ENCODE results near the gene KCND3. TPM values are rescaled to one million over a fixed set of nuclear protein-coding genes. Genes with fewer than 3 reads are reported as not detected.

KCND3 gene
- total RNA-seq, 1 donor from 2014 or later, result 0.43 TPM

DNA sequence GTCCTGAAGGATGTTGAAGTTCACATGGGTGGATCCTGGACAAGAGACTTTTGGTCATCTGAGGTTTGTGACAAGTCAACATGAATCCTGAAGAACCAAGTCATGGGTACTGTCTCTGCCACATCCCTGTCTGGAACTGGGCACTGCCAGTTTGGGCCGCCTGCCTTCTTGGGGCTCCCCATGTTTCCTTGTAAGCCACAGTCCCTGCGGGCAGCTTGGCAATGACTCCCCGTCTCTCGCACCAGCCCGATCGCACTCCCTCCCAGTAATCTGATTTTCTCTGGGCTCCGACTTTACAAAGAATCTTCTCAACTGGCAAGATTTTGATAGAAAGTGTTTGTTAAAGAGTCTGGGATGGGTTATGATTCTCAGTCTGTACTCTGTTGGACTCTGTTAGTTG lies 153.4 kb downstream of the KCND3 start:
- Histone ChIP-seq H3K9me3 (ENCODE audit: insufficient read depth, low read depth, low read length) (no peaks in the 10 kb centered on the region), H3K79me2 (ENCODE audit: insufficient read depth, low read length) (no peaks in the 10 kb centered on the region), H3K4me3 (ENCODE audit: insufficient read depth, low read depth, low read length) (no peak overlapping the region), H3K4me2 (ENCODE audit: low read length) (no peak overlapping the region), H4K20me1 (ENCODE audit: insufficient read depth, low read length) (no peaks in the 10 kb centered on the region), H2AFZ (ENCODE audit: low read depth, low read length) (no peak overlapping the region), H3K4me1 (ENCODE audit: insufficient read depth, low read length) (no peaks in the 10 kb centered on the region), H3K27ac (ENCODE audit: low read depth, low read length) (no peak overlapping the region), H3K36me3 (ENCODE audit: insufficient read depth, low read length) (no peaks in the 10 kb centered on the region), H3K9ac (ENCODE audit: low read length) (no peak overlapping the region), H3K27me3 (ENCODE audit: insufficient read depth, low read length) (no peaks in the 10 kb centered on the region)
- H3K36me3 Mint-ChIP-seq (ENCODE audit: low read depth, unreplicated experiment), result peaks cover 3% of the 10 kb centered on the region
- H3K27me3 Mint-ChIP-seq (ENCODE audit: low read depth, unreplicated experiment), result peaks cover 35% of the 10 kb centered on the region
- no peaks in the 10 kb centered on the region for H3K4me1 Mint-ChIP-seq (ENCODE audit: low read depth, unreplicated experiment)
- no peak overlapping the region for H3K4me3 Mint-ChIP-seq (ENCODE audit: unreplicated experiment)
- H3K27ac Mint-ChIP-seq (ENCODE audit: unreplicated experiment), result no peak overlapping the region
- no peak for DNase-seq (ENCODE audit: low read depth)
- TF ChIP-seq, protein P1, sequence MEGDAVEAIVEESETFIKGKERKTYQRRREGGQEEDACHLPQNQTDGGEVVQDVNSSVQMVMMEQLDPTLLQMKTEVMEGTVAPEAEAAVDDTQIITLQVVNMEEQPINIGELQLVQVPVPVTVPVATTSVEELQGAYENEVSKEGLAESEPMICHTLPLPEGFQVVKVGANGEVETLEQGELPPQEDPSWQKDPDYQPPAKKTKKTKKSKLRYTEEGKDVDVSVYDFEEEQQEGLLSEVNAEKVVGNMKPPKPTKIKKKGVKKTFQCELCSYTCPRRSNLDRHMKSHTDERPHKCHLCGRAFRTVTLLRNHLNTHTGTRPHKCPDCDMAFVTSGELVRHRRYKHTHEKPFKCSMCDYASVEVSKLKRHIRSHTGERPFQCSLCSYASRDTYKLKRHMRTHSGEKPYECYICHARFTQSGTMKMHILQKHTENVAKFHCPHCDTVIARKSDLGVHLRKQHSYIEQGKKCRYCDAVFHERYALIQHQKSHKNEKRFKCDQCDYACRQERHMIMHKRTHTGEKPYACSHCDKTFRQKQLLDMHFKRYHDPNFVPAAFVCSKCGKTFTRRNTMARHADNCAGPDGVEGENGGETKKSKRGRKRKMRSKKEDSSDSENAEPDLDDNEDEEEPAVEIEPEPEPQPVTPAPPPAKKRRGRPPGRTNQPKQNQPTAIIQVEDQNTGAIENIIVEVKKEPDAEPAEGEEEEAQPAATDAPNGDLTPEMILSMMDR (IDR thresholded peaks at IDR 0.05; ENCODE audit: insufficient read depth, low read depth, low read length), result no peak
- TF ChIP-seq EZH2 (IDR thresholded peaks at IDR 0.05; ENCODE audit: insufficient read depth, low read length), result no peak
- H3K9me3 Mint-ChIP-seq (ENCODE audit: unreplicated experiment), result no peaks in the 10 kb centered on the region
- FAIRE-seq, result no peak

DNA sequence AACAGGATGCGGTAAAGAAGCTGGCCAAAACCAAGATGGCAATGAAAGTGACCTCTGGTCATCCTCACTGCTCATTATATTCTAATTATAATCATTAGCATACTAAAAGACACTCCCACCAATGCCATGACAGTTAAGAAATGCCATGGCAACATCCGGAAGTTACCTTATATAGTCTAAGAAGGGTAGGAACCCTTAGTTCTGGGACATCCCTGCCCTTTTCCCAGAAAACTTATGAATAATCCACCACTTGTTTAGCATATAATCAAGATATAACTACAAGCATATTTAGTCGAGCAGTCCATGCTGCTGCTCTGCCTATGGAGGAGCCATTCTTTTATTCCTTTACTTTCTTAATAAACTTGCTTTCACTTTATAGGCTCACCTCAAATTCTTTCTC lies 154.0 kb downstream of the KCND3 start:
- H3K4me1 ChIP-seq (ENCODE audit: insufficient read depth, low read length), result no peaks in the 10 kb centered on the region
- H3K36me3 Mint-ChIP-seq (ENCODE audit: low read depth, unreplicated experiment), result peaks cover 3% of the 10 kb centered on the region
- TF ChIP-seq, protein P1 (IDR thresholded peaks at IDR 0.05; ENCODE audit: insufficient read depth, low read depth, low read length), result no peak
- TF ChIP-seq EZH2 (IDR thresholded peaks at IDR 0.05; ENCODE audit: insufficient read depth, low read length), result no peak
- H3K27ac ChIP-seq (ENCODE audit: low read depth, low read length), result no peak overlapping the region
- no peaks in the 10 kb centered on the region for H3K36me3 ChIP-seq (ENCODE audit: insufficient read depth, low read length)
- no peak overlapping the region for H3K4me3 ChIP-seq (ENCODE audit: insufficient read depth, low read depth, low read length)
- no peaks in the 10 kb centered on the region for H3K27me3 ChIP-seq (ENCODE audit: insufficient read depth, low read length)
- H3K9me3 ChIP-seq (ENCODE audit: insufficient read depth, low read depth, low read length), result no peaks in the 10 kb centered on the region
- H3K27ac Mint-ChIP-seq (ENCODE audit: unreplicated experiment), result no peak overlapping the region
- H3K9me3 Mint-ChIP-seq (ENCODE audit: unreplicated experiment), result no peaks in the 10 kb centered on the region
- no peak overlapping the region for H3K9ac ChIP-seq (ENCODE audit: low read length)
- H2AFZ ChIP-seq (ENCODE audit: low read depth, low read length), result no peak overlapping the region
- no peak overlapping the region for H3K4me3 Mint-ChIP-seq (ENCODE audit: unreplicated experiment)
- H4K20me1 ChIP-seq (ENCODE audit: insufficient read depth, low read length), result no peaks in the 10 kb centered on the region
- DNase-seq (ENCODE audit: low read depth), result no peak
- H3K4me2 ChIP-seq (ENCODE audit: low read length), result no peak overlapping the region
- H3K79me2 ChIP-seq (ENCODE audit: insufficient read depth, low read length), result no peaks in the 10 kb centered on the region
- H3K27me3 Mint-ChIP-seq (ENCODE audit: low read depth, unreplicated experiment), result peaks cover 32% of the 10 kb centered on the region
- no peaks in the 10 kb centered on the region for H3K4me1 Mint-ChIP-seq (ENCODE audit: low read depth, unreplicated experiment)
- FAIRE-seq, result no peak

DNA sequence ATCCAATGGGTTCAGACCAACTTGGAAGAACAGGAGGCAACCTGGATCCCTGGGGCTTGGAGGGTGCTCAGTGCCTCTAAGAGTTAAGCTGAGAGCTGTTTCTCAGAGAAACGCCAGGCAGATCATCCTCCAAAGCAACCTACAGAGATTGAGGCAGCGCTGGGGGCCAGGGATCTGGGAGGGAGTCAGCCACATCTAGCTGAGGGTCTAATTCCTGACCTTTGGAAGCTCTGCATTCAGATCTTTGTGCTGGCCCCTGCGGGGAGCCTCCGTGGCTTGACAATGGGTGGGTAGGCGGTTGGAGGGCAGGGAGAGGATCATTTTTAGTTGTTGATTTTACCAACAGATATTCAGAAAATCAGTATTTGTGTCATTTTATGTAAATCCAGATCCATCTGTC lies 154.5 kb downstream of the KCND3 start:
- peaks cover 3% of the 10 kb centered on the region for H3K36me3 Mint-ChIP-seq (ENCODE audit: low read depth, unreplicated experiment)
- no peaks in the 10 kb centered on the region for H3K4me1 Mint-ChIP-seq (ENCODE audit: low read depth, unreplicated experiment)

More for the DNA sequence above, 154.5 kb downstream of the KCND3 start:
- no peak overlapping the region for H3K9ac ChIP-seq (ENCODE audit: low read length)
- FAIRE-seq (no peak), DNase-seq (ENCODE audit: low read depth) (no peak)
- H3K27me3 Mint-ChIP-seq (ENCODE audit: low read depth, unreplicated experiment), result peaks cover 32% of the 10 kb centered on the region
- no peak overlapping the region for H3K4me3 Mint-ChIP-seq (ENCODE audit: unreplicated experiment)
- H3K4me1 ChIP-seq (ENCODE audit: insufficient read depth, low read length), result no peaks in the 10 kb centered on the region
- no peak overlapping the region for H2AFZ ChIP-seq (ENCODE audit: low read depth, low read length)
- no peaks in the 10 kb centered on the region for H3K79me2 ChIP-seq (ENCODE audit: insufficient read depth, low read length)
- H3K27ac Mint-ChIP-seq (ENCODE audit: unreplicated experiment), result no peak overlapping the region
- no peak overlapping the region for H3K27ac ChIP-seq (ENCODE audit: low read depth, low read length)
- peaks cover under 1% of the 10 kb centered on the region for H3K9me3 Mint-ChIP-seq (ENCODE audit: unreplicated experiment)
- H4K20me1 ChIP-seq (ENCODE audit: insufficient read depth, low read length), result no peaks in the 10 kb centered on the region
- H3K27me3 ChIP-seq (ENCODE audit: insufficient read depth, low read length), result no peaks in the 10 kb centered on the region
- H3K36me3 ChIP-seq (ENCODE audit: insufficient read depth, low read length), result no peaks in the 10 kb centered on the region
- no peak overlapping the region for H3K4me2 ChIP-seq (ENCODE audit: low read length)
- no peak overlapping the region for H3K4me3 ChIP-seq (ENCODE audit: insufficient read depth, low read depth, low read length)
- no peaks in the 10 kb centered on the region for H3K9me3 ChIP-seq (ENCODE audit: insufficient read depth, low read depth, low read length)
- TF ChIP-seq, protein P1 (IDR thresholded peaks at IDR 0.05; ENCODE audit: insufficient read depth, low read depth, low read length), result no peak
- TF ChIP-seq EZH2 (IDR thresholded peaks at IDR 0.05; ENCODE audit: insufficient read depth, low read length), result no peak

All from astrocyte (in vitro differentiated cells and primary cell).